KBM-7 (cell line): ENCODE data around the gene PNLIPRP2.

Experiments
- DNase-seq: peaks from one replicate; pipeline ENCODE4 v3.0.0-alpha.2; 2015
- in situ Hi-C: fragments of 300-500 bp; cut with MboI; formaldehyde crosslinking; loops from 2 replicates; pipeline ENCODE4 v1.14.3; 2020; ENCODE audit warnings: low sequenced_read_pairs, low pct_unique_long_range_greater_than_20kb, mixed read lengths

PNLIPRP2 gene

DNA sequence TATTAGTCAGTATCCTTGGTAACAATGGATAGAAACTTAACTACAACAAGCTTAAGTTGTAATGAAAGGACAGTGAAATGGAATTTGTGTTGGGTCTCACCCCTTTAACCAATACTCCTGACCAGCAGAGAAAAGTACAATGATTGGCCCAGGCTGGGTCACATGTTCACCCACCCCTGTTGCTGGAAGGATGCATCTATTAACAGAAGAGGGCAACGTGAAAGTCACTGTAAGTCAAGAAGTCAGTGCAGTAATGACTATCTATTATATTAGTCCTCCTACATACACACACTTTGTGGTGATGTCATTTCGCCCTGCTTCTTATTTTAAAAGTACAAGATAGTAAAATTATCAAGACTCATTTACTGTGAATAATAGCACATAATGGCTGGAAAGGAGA, 16.2 kb downstream of the PNLIPRP2 start:
- DNase-seq = no peak
- in situ Hi-C loops = no loop called here

DNA sequence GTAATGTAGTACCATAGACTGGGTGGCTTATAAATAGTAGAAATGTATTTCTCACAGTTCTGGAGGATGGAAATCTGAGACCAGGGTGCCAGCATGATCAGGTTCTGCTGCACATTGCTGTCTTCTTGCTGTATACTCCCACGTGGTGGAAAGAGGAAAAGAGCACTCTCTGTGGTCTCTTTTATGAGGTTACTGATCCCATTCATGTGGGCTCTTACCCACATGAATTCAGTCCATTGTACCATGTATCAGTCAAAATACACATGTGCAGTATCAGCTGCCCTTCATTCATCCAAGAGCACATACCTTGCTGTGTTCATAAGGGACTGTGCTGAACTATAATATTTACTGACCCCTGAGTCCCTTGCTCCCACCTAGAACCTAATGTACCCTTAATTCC, 17.1 kb downstream of the PNLIPRP2 start:
- no peak for DNase-seq
- in situ Hi-C loops = no loop called here

DNA sequence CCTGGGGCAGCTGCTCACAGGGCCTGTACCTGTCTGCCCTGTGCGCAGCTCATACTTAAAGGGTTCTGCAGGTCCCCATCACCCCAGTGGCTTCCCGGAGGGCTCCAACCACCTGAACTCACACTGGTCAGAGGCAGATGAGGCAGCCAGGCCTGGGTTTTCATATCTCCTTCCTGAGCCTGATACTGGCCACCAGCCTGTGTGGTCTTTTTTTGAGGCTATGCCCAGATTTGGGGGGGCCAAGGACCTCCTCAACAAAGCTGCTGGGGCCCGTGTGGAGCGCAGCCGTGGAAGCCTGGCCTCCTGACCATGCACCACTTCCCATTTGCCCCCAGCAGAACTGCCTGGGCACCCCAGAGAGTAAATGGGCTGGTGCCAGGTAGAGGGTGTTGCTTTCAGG, 25.7 kb downstream of the PNLIPRP2 start:
- no peak for DNase-seq
- in situ Hi-C loops = no loop called here

DNA sequence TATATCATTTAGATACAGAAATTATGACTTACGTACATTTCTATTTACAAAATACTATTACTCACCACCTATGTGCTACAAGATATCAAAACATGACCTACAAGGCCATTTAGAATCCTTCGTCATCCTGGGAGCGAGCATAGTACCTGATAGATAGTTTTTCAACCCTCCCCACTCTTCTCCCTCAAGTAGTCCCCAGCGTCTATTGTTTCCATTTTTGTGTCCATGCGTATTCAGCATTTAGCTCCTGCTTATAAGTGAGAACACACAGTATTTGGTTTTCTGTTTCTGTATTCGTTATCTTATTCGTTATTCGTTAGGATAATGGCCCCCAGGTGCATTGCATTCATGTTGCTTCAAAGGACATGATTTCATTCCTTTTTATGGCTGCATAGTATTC, 28.1 kb downstream of the PNLIPRP2 start:
- in situ Hi-C loops = no loop called here
- DNase-seq = no peak

DNA sequence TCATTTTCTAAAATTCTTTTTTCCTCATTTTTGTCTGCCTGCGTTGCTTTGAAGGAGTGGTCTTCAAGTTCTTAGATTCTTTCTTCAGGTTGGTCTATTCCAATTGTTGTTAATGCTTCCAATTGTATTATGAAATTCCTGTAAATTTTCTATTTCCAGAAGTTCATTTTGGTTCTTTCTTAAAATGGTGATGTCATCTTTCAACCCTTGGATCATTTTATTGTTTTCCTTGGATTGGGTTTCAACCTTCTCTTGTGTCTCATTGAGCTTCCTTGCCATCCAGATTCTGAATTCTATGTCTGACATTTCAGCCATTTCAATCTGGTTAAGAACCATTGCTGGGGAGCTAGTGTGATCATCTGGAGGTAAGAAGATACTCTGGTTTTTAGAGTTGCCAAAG, 33.1 kb downstream of the PNLIPRP2 start:
- in situ Hi-C loops = no loop called here
- no peak for DNase-seq

DNA sequence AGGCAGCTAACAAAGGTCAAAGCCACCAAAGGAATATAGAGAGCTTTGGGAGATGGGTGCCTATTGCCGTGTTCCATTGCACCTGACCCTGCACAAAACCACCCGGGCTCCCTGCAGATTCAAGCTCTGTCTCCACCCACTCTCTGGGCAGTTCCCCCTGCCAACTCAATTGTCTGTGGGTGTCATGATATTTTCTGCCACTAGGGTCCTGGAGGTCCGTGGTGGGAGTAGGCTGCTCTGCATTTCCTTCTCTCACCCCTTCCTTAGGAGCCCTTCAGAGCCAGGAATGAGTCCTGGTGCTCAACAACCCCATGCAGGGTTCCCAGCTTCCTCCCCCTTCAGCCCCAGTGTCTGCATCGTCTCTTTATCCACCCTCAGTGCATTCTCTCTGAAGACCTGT, 34.1 kb downstream of the PNLIPRP2 start:
- in situ Hi-C loops = no loop called here
- DNase-seq = peak; percentile 14

DNA sequence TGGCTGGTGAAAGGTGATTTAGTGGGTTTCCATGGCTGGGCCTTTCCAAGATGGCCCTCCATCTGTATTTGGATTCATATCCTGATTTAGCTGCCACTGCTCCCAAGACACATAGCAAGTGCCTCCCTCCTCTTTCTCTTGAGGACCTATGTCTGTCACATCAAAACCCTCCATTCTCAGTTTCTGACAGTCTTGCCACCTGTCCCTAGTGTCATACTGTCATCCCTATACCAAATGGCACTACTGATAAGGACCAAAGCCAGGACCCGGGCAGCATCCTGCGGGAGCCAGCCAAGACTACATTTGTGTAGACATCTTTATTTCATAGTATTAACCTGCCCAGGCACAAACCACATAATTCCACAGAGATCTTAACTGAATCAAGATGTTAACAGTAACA, 34.8 kb downstream of the PNLIPRP2 start:
- no peak for DNase-seq
- in situ Hi-C loops = no loop called here

GRCh38 chr10:116656044-116656443, 35.3 kb downstream of the PNLIPRP2 start:
- in situ Hi-C loops = no loop called here

DNA sequence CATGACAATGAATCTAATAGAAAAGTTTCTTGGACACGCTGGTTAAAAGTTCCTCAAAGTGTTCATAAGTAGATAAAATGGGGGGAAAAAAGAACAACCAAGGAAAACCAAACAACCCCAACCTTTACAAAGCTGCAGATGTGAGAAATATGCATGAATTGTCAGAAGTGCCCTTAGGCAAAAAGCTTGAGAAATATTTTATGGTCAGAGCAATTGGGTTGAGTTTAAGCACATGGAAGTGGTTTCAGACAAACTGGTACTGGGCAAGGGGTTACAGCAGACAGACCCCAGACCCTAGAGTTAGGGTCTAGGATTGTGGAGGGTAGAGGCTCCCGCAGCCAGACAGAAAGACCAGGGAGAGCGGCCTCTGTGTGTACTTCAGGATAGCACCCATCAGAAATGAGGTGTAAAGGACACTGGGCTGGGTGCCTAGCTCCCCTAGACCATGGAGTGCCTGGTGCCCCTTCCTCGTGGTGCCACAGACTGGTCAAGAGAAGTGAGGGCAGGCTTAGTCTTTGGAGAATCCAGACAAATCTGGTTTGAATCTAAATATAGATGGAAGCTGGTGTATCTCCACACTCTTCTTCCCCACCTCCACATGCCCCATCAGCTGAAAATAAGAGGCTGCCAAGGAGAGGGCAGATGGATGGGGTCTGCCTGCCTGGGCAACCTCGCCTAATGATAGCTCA, 37.3 kb downstream of the PNLIPRP2 start:
- in situ Hi-C loops = no loop called here
- DNase-seq = no peak

More at GRCh38 chr10:116656044-116656443, 35.3 kb downstream of the PNLIPRP2 start:
- no peak for DNase-seq

- in situ Hi-C loops = no loop called here
- DNase-seq = no peak
These were observed 38.4 kb downstream of the PNLIPRP2 start for GRCh38 chr10:116659049-116659670.

DNA sequence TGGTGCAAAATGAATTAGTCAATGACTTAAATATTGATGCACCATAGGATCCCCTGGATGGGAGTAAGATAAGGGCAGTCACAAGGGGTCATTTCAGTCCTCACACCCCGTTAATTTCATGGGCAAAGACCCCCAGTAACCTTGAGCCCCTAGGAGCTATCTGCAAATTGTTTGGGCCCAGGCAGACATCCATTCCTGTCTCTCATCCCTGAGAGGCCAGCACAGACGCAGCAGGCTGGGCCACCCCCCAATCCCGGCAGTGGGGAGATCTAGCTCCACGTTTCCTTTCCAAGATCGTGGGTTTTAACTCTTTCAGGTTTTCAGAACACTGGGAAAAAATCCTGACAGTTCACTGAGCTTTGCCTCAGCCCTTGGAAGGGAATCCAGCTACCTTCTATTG, 40.1 kb downstream of the PNLIPRP2 start:
- in situ Hi-C loops = no loop called here
- no peak for DNase-seq

DNA sequence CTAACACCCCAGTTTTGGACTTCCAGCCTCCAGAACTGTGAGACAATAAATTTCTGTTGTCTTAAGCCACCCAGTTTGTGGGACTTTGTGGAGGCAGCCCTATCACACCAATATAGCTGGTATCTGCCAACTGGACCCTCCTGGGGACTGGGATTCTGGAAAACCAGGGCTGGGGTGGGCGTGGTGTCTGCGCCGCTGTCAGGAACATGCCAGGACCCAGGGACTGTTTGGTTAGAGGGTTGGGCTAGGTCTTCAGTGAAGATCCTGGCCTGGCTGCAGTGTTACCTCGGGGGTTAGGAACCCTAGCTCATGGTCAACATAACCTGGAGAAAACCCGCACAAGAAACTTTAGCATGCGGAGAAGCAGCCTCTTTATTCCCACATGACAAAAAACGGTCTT, 42.6 kb downstream of the PNLIPRP2 start:
- in situ Hi-C loops = no loop called here
- no peak for DNase-seq

DNA sequence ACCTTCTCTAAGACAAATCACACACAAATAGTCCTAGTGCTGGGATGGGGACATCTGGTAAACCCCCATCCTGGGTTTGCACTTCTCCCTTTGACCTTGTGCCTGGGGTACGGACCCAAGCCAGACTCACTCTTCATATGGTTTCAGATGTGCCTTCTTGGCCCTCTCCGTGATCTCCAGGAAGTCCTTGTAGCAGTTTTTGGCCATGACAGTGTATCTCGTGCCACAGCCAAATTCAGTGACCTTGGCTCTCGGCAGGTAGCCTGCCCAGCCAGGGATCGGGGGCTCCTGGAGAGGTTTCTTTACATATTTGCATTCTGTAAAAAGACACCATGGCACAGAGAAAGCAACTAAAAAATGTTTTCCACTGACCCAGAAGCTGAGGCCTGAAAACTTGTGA, 43.9 kb downstream of the PNLIPRP2 start:
- no peak for DNase-seq
- in situ Hi-C loops = no loop called here

DNA sequence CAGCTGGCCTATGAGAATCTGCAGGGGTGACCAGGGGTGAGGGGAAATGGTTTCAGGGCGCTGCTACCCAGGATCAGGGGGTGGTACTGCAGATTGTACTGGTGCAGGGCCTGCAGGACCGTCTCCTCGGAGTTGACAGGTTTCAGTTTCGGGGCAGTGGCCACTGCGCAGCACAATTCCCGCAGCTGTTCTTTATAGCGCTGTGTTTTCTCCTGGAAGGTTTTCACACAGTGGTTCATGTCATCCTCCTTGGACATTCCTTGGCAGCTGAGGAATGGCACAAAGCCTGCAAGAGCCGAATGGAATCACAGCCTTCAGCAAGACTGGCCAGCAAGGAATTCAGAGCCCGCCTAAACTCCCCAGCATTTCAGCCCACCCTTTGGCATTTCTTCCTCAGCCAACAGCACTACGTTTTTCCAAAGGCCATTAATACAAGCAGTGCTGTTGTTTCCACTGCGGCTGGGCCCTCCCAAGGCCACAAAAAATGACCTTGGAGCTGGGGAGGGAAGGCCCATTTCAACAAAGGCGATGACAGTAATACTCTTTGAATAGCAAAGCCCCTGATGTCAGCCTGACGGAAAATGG, 44.9 kb downstream of the PNLIPRP2 start:
- no peak for DNase-seq
- in situ Hi-C loops = no loop called here

DNA sequence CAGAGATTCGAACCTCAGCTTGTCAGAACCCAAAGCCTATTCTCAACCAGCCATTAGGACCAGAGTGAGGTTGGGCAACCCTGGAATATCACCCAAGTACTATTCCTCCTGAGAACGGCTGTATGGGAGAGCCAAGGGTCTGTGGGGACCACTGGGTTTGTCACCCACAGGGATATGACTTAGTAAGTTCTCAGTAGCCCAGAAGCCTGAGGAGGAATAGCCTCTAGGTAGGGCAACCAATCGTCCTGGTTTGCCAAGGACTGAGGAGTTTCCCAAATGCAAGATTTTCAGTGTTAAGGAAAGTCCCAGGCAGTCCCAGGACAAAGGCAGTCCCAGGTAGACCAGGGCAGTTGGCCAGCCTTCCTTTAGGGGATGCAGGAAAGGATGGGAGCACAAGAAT, 46.7 kb downstream of the PNLIPRP2 start:
- in situ Hi-C loops = no loop called here
- DNase-seq = no peak

DNA sequence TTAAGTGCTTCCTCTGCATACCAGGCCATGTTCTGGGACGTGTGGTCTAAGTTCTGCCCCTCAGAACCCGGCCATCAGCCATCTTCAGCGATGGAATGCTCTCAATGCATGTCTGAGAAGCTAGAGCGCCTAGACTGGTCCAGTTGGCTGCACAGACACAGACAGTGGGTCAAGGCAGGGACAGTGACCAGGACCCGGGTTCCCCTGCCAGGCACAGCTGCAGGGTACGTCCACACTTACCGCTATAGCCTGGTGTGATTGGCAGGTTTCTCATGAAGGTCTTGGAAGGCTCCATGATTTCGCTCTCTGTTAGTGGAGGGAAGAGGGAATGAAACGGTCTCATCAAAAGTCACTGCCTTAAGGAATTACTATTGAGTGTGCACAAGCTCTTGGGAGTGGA, 47.3 kb downstream of the PNLIPRP2 start:
- in situ Hi-C loops = no loop called here
- DNase-seq = no peak

- in situ Hi-C loops = no loop called here
- DNase-seq = no peak
These were observed 47.7 kb downstream of the PNLIPRP2 start for GRCh38 chr10:116668446-116668845.

DNA sequence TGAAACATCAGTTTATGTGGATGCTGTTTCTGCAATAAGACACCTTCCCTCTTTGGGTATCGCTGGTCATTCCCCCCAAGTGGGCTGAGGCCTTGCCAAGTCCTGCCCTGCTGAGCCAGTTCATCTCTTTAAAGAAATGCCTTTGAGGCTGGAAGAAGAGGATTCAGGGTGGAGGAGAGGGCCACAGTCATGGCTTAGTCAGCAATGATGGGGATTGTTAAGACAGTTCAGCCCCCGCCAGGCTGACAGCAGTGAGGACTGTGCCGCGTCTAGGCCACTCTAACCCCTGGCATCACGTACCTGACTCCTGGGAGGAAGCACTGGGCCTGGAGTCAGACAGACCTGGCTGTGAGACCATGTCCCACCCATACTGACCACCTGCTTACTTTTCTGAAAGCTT, 48.3 kb downstream of the PNLIPRP2 start:
- no peak for DNase-seq
- in situ Hi-C loops = no loop called here

DNA sequence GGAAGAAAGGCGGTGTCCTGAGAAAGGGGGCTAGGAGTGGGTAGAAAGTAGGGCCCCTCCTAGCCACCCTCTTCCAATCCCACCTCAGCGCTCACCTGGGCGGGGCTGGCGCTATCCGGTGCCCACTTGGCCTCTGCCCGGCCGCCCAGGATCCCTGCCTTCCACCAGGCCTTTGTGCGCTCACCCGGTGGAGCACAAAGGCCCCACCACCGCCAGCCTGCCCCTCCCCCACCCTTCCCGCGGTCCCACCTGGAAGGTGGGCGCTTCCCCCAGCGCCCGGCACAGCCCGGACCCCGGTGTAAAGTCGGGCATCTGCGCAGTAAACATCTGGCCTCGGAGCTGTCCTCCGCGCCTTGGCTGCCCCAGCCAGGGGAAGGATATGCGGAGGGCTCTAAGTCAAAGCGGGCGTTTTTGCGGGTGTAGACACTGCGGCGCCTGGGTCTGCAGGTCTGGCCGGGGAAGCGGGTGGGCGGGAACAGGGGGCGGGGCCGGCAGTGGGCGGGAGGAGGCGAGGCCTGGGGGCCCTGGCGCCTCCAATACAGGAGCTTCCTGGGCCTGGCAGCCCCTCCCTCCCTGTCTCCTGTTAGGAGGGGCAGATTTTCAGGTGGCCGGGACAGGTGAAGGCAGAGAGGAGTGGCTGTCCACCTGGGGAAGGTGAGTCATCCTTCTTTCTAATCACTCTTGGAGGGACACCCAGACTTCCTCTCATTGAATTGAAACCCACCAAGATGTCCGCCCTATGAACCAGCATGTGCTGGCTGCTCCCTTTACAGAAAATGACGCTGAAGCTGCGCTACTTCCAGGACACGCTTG, 49.3 kb downstream of the PNLIPRP2 start:
- no peak for DNase-seq
- in situ Hi-C loops = no loop called here

- in situ Hi-C loops = no loop called here
- DNase-seq = no peak
These were observed 50.0 kb downstream of the PNLIPRP2 start for GRCh38 chr10:116670706-116671105.
